H1 (cell line): ENCODE data around the gene CXCL5. TPM values are rescaled to one million over a fixed set of nuclear protein-coding genes. Genes with fewer than 3 reads are reported as not detected.

ENCODE experiments used
- CTCF ChIA-PET: fragments of 300-600 bp; sonication (Branson Sonifier 250); formaldehyde crosslinking; loops from one replicate; lab custom pipeline; 2021; ENCODE audit not compliant: partially characterized antibody; lab: Charles Lee
- POLR2A ChIA-PET: fragments of 300-600 bp; sonication (Branson Sonifier 250); formaldehyde crosslinking; loops from one replicate; lab custom pipeline; 2021; ENCODE audit warnings: inconsistent platforms; ENCODE audit not compliant: partially characterized antibody; lab: Charles Lee
- DNase-seq, 2 experiments: peaks; one replicate each; pipeline versions ENCODE4 v3.0.0 to v3.0.0-alpha.2; 2010 to 2022; ENCODE audit warnings: low spot score in 2 of 2, low read depth in 1 of 2, mixed read lengths in 1 of 2
- FAIRE-seq: peaks from 2 replicates; lab custom pipeline; 2011; peaks lifted over from hg19 to GRCh38; lab: Jason Lieb, UNC
- H2AFZ ChIP-seq: 2 replicates; pipeline ENCODE4 v1.8.1; 2012; ENCODE audit warnings: low read length, inconsistent platforms
- H2AK5ac ChIP-seq: 2 replicates; pipeline ENCODE4 v1.6.1; 2013; ENCODE audit warnings: low read depth, low read length
- H2BK120ac ChIP-seq: replicated peaks from 2 replicates; pipeline ENCODE3; 2013; ENCODE audit warnings: low read depth, low read length, inconsistent platforms
- H2BK12ac ChIP-seq: 2 replicates; pipeline ENCODE4 v1.6.1; 2013; ENCODE audit warnings: low read depth, low read length
- H2BK15ac ChIP-seq: 2 replicates; pipeline ENCODE4 v1.6.1; 2013; ENCODE audit warnings: low read length
- H2BK20ac ChIP-seq: 2 replicates; pipeline ENCODE4 v1.6.1; 2013; ENCODE audit warnings: low read length
- H2BK5ac ChIP-seq: 2 replicates; pipeline ENCODE4 v1.6.1; 2013; ENCODE audit warnings: low read depth, low read length
- H3K14ac ChIP-seq: 2 replicates; pipeline ENCODE4 v1.6.1; 2013; ENCODE audit warnings: inconsistent platforms; ENCODE audit not compliant: insufficient read length
- H3K18ac ChIP-seq: 2 replicates; pipeline ENCODE4 v1.6.1; 2013; ENCODE audit warnings: low read length; ENCODE audit errors: extremely low read depth
- H3K23ac ChIP-seq: 2 replicates; pipeline ENCODE4 v1.6.1; 2013; ENCODE audit warnings: inconsistent platforms; ENCODE audit not compliant: insufficient read length
- H3K23me2 ChIP-seq: 2 replicates; pipeline ENCODE4 v1.6.1; 2013; ENCODE audit warnings: low read depth, low read length
- H3K27ac ChIP-seq: 2 replicates; pipeline ENCODE4 v1.6.1; 2011; ENCODE audit warnings: low read depth, low read length, inconsistent platforms
- H3K27me3 ChIP-seq, 4 experiments: replicated peaks in 1 of 4; 1 replicate in 1 of 4; 2 replicates in 3 of 4; pipeline versions ENCODE4 v1.6.1 to v1.8.1; 2011 to 2013; ENCODE audit warnings: low read length in 3 of 4, mild to moderate bottlenecking in 3 of 4, inconsistent platforms in 2 of 4, mixed read lengths in 2 of 4, moderate library complexity in 1 of 4; ENCODE audit not compliant: control insufficient read depth in 3 of 4, insufficient read depth in 3 of 4; ENCODE audit errors: extremely low read depth in 1 of 4
- H3K36me3 ChIP-seq, 4 experiments: 2 replicates each; pipeline versions ENCODE4 v1.6.1 to v1.8.1; 2011 to 2013; ENCODE audit warnings: mild to moderate bottlenecking in 4 of 4, low read length in 3 of 4, moderate library complexity in 2 of 4, control low read depth in 1 of 4, inconsistent platforms in 1 of 4; ENCODE audit not compliant: insufficient read depth in 4 of 4, control insufficient read depth in 2 of 4
- H3K4ac ChIP-seq: replicated peaks from 2 replicates; pipeline ENCODE3; 2013; ENCODE audit warnings: low read length, low read depth, mixed read lengths, inconsistent platforms; ENCODE audit not compliant: insufficient read length
- H3K4me1 ChIP-seq, 4 experiments: replicated peaks in 1 of 4; 1 replicate in 1 of 4; 2 replicates in 3 of 4; pipeline versions ENCODE4 v1.6.1 to v1.8.1; 2011 to 2013; ENCODE audit warnings: low read length in 3 of 4, inconsistent platforms in 2 of 4, mixed read lengths in 1 of 4; ENCODE audit not compliant: insufficient read depth in 4 of 4, control insufficient read depth in 3 of 4
- H3K4me2 ChIP-seq, 2 experiments: 2 replicates each; pipeline versions ENCODE4 v1.6.1 to v1.8.1; 2011 to 2013; ENCODE audit warnings: low read depth in 2 of 2, low read length in 2 of 2, control low read depth in 1 of 2, inconsistent platforms in 1 of 2, mild to moderate bottlenecking in 1 of 2; ENCODE audit not compliant: insufficient read depth in 1 of 2
- H3K4me3 ChIP-seq, 4 experiments: fragments of 200-600, 300-600 bp in 1 of 4; sonication (generic), shearing (Covaris generic), sonication (Bioruptor Twin) in 1 of 4; 2 replicates each; pipeline versions ENCODE4 v1.5.1 to v1.8.1; 2011 to 2016; ENCODE audit warnings: low read length in 4 of 4, low read depth in 3 of 4, control low read depth in 2 of 4, inconsistent platforms in 2 of 4, mild to moderate bottlenecking in 2 of 4, mixed read lengths in 1 of 4, moderate library complexity in 1 of 4; ENCODE audit not compliant: insufficient read depth in 2 of 4; ENCODE audit errors: extremely low read depth in 1 of 4
- H3K56ac ChIP-seq: replicated peaks from 2 replicates; pipeline ENCODE3; 2013; ENCODE audit warnings: low read depth, mild to moderate bottlenecking, mixed read lengths, low read length, inconsistent platforms; ENCODE audit not compliant: insufficient read length
- H3K79me1 ChIP-seq: 2 replicates; pipeline ENCODE4 v1.6.1; 2013; ENCODE audit warnings: low read depth, low read length, control low read depth
- H3K79me2 ChIP-seq, 2 experiments: 2 replicates each; pipeline versions ENCODE4 v1.6.1 to v1.8.1; 2012 to 2013; ENCODE audit warnings: low read length in 2 of 2, mild to moderate bottlenecking in 2 of 2, inconsistent platforms in 1 of 2; ENCODE audit not compliant: insufficient read depth in 2 of 2, control insufficient read depth in 1 of 2
- H3K9ac ChIP-seq, 4 experiments: replicated peaks in 1 of 4; 1 replicate in 1 of 4; 2 replicates in 3 of 4; pipeline versions ENCODE4 v1.6.1 to v1.8.1; 2011 to 2013; ENCODE audit warnings: low read depth in 3 of 4, low read length in 3 of 4, control low read depth in 2 of 4, mild to moderate bottlenecking in 2 of 4, moderate library complexity in 2 of 4, inconsistent platforms in 1 of 4; ENCODE audit errors: extremely low read depth in 1 of 4
- H3K9me3 ChIP-seq, 2 experiments: 2 replicates each; pipeline versions ENCODE4 v1.6.1 to v1.8.1; 2012 to 2013; ENCODE audit warnings: mild to moderate bottlenecking in 2 of 2, moderate library complexity in 2 of 2, control low read depth in 1 of 2, inconsistent platforms in 1 of 2, low read depth in 1 of 2, low read length in 1 of 2, mixed read lengths in 1 of 2; ENCODE audit not compliant: insufficient read depth in 2 of 2
- H4K20me1 ChIP-seq, 2 experiments: replicated peaks in 1 of 2; 2 replicates each; pipeline versions ENCODE3 to v1.8.1; 2011 to 2013; ENCODE audit warnings: inconsistent platforms in 2 of 2, low read length in 2 of 2, mild to moderate bottlenecking in 1 of 2; ENCODE audit not compliant: insufficient read depth in 2 of 2, control insufficient read depth in 1 of 2
- H4K5ac ChIP-seq: 2 replicates; pipeline ENCODE4 v1.6.1; 2013; ENCODE audit warnings: low read length, low read depth, mixed read lengths, inconsistent platforms; ENCODE audit not compliant: insufficient read length
- H4K8ac ChIP-seq: 2 replicates; pipeline ENCODE4 v1.8.0; 2013; ENCODE audit warnings: mild to moderate bottlenecking, moderate library complexity, low read length, inconsistent platforms; ENCODE audit not compliant: insufficient read depth; ENCODE audit errors: extremely low read depth
- H4K91ac ChIP-seq: replicated peaks from 2 replicates; pipeline ENCODE3; 2013; ENCODE audit warnings: low read length, mixed read lengths, inconsistent platforms; ENCODE audit not compliant: insufficient read length
- BACH1 ChIP-seq: IDR thresholded peaks from 2 replicates; pipeline ENCODE4 v1.6.1; 2012; ENCODE audit warnings: low read length, improper control_type of control experiment
- BCL11A ChIP-seq, 2 experiments: IDR thresholded peaks; one replicate each; pipeline ENCODE4 v1.6.1; 2011; ENCODE audit warnings: low read depth in 2 of 2, low read length in 2 of 2, mild to moderate bottlenecking in 2 of 2
- CBX5 ChIP-seq: fragments of 300-800, 300-1000 bp; sonication (generic); IDR thresholded peaks from 2 replicates; pipeline ENCODE4 v1.7.1; 2016; ENCODE audit warnings: antibody characterized with exemption, low read length, low read depth
- CHD2 ChIP-seq: IDR thresholded peaks from 2 replicates; pipeline ENCODE4 v1.6.1; 2012; ENCODE audit warnings: low read length, improper control_type of control experiment
- NRF1 ChIP-seq: IDR thresholded peaks from 2 replicates; pipeline ENCODE4 v1.6.1; 2011; ENCODE audit warnings: mild to moderate bottlenecking, low read depth, low read length, improper control_type of control experiment
- POU5F1 ChIP-seq: IDR thresholded peaks from 2 replicates; pipeline ENCODE4 v1.6.1; 2011; ENCODE audit warnings: low read depth, mild to moderate bottlenecking, low read length, moderate library complexity
- SP1 ChIP-seq: IDR thresholded peaks from 2 replicates; pipeline ENCODE4 v1.6.1; 2011; ENCODE audit warnings: low read depth, low read length
- SUZ12 ChIP-seq: fragments of 200-600 bp; sonication (generic); IDR thresholded peaks from 2 replicates; pipeline ENCODE4 v1.6.1; 2012; ENCODE audit warnings: mild to moderate bottlenecking, inconsistent platforms, low read length, moderate library complexity, mixed read lengths
- ZNF274 ChIP-seq: IDR thresholded peaks from 2 replicates; pipeline ENCODE4 v1.7.0; 2012; ENCODE audit warnings: low read length, borderline replicate concordance; ENCODE audit errors: extremely low read depth
- WGBS, 2 experiments: shearing (Covaris generic) in 1 of 2; methylation state at CpG; one replicate each; pipeline versions ENCODE4 v1.1.6 to v1.1.7; 2013 to 2015; ENCODE audit warnings: low lambda C conversion rate in 2 of 2, mixed read lengths in 2 of 2, inconsistent platforms in 1 of 2, low coverage in 1 of 2, missing lambda C conversion rate in 1 of 2; ENCODE audit not compliant: insufficient replicate concordance in 2 of 2, insufficient coverage in 1 of 2, insufficient read length in 1 of 2; ENCODE audit errors: extremely low coverage in 1 of 2, missing lambda C conversion rate in 1 of 2; 5-methylcytosine and 5-hydroxymethylcytosine counted together
- polyA plus RNA-seq, 7 experiments: library from polyadenylated mRNA; depleted of rRNA in 3 of 7; stranded (reverse) in 5 of 7; unstranded in 2 of 7; fragments of >200 nt in 5 of 7; fragments of 200-250 nt in 2 of 7; gene quantifications; 1 replicate in 5 of 7; 2 replicates in 1 of 7; 4 replicates in 1 of 7; pipeline versions ENCODE4 v1.2.1 to v1.2.3, GENCODE V29; 2011 to 2013; ENCODE audit warnings: missing spikeins in 2 of 7, mixed read lengths in 2 of 7
- total RNA-seq: library from RNA; stranded (reverse); fragmentation: NEBNext Ultra II Directional; extraction: Animal tissue kit (Norgen Biotek cat#: 25700); gene quantifications from 2 replicates; pipeline ENCODE4 v1.2.1, GENCODE V29; 2021

Gene CXCL5
- total and polyA plus RNA-seq, 2 of the 8 experiments (the other 6 are each of a cell fraction or from before 2014, with no cell fraction given) = 10.9 to 15.6 TPM

GRCh38 chr4:74009307-74009706 is 10.8 kb upstream of the CXCL5 start:
- H3K56ac ChIP-seq = no peak overlapping the region
- H4K8ac ChIP-seq = no peak overlapping the region
- H2BK20ac ChIP-seq = no peak overlapping the region
- no peak overlapping the region for H2BK15ac ChIP-seq
- TF ChIP-seq CHD2 = no peak
- no peak for TF ChIP-seq CBX5
- TF ChIP-seq SP1 = no peak
- TF ChIP-seq BCL11A (IDR thresholded peaks at IDR 0.05; ENCODE audit: low read depth in 2 of 2, low read length in 2 of 2) = no peak
- TF ChIP-seq POU5F1 = no peak
- TF ChIP-seq SUZ12 = no peak
- TF ChIP-seq NRF1 = no peak
- no peak for TF ChIP-seq ZNF274
- TF ChIP-seq BACH1 = no peak
- ChIA-PET POLR2A (interaction anchor here (1.9 to 2.6 kb wide), 2 partner anchors 11 to 29 kb away, joined by 5 to 10 read pairs; partner anchors contain the start of genes CXCL3 and CXCL5), CTCF (interaction anchor here (0.9 to 4.0 kb wide), 2 partner anchors 29 to 44 kb away, joined by 3 to 18 read pairs; partner anchors contain the start of gene CXCL3)
- peaks cover 0 to 3% (median 0%) of the 10 kb centered on the region in 4 experiments; a peak in 2 of 8 replicates for H3K36me3 ChIP-seq
- no peak for DNase-seq
- no peak for FAIRE-seq
- H3K4me3 ChIP-seq = no peak overlapping the region
- H2BK120ac ChIP-seq = no peak overlapping the region
- no peaks in the 10 kb centered on the region; a peak in 1 of 4 replicates for H3K9me3 ChIP-seq
- H3K79me2 ChIP-seq = no peaks in the 10 kb centered on the region
- no peak overlapping the region for H4K91ac ChIP-seq
- no peak overlapping the region for H2AFZ ChIP-seq
- no peak overlapping the region for H3K4ac ChIP-seq
- H3K79me1 ChIP-seq = no peaks in the 10 kb centered on the region
- H3K4me1 ChIP-seq = peaks cover 0 to 2% (median 0%) of the 10 kb centered on the region in 4 experiments; a peak in 1 of 7 replicates
- no peak overlapping the region for H2BK12ac ChIP-seq
- H3K27ac ChIP-seq = no peak overlapping the region
- no peak overlapping the region for H3K4me2 ChIP-seq
- no peak overlapping the region for H2AK5ac ChIP-seq
- no peak overlapping the region for H3K9ac ChIP-seq
- H4K20me1 ChIP-seq = no peaks in the 10 kb centered on the region
- no peak overlapping the region for H2BK5ac ChIP-seq
- no peak overlapping the region for H3K18ac ChIP-seq
- WGBS, 2 experiments = 83% methylated on average over 3 of the region's 3 CpGs; no CpG with 5 or more reads in 1 of the 2 experiments
- no peaks in the 10 kb centered on the region for H3K27me3 ChIP-seq
- no peak overlapping the region for H4K5ac ChIP-seq
- H3K23me2 ChIP-seq = no peaks in the 10 kb centered on the region
- no peak overlapping the region for H3K23ac ChIP-seq
- H3K14ac ChIP-seq = no peak overlapping the region
